Activated effector memory CD4-positive, alpha-beta T cell treated with Interleukin-2 at 50 U/mL for 16 hours (primary cell): Measurements from ENCODE around the gene PCLO.
"Not testable (repeated sequence)": the region's sequence is repeated elsewhere in the genome, so short reads cannot be mapped to it uniquely, and the experiment has no call there.

ENCODE experiments used
- DNase-seq: peaks from one replicate; pipeline ENCODE4 v3.0.0-alpha.2; 2020

PCLO gene

DNA sequence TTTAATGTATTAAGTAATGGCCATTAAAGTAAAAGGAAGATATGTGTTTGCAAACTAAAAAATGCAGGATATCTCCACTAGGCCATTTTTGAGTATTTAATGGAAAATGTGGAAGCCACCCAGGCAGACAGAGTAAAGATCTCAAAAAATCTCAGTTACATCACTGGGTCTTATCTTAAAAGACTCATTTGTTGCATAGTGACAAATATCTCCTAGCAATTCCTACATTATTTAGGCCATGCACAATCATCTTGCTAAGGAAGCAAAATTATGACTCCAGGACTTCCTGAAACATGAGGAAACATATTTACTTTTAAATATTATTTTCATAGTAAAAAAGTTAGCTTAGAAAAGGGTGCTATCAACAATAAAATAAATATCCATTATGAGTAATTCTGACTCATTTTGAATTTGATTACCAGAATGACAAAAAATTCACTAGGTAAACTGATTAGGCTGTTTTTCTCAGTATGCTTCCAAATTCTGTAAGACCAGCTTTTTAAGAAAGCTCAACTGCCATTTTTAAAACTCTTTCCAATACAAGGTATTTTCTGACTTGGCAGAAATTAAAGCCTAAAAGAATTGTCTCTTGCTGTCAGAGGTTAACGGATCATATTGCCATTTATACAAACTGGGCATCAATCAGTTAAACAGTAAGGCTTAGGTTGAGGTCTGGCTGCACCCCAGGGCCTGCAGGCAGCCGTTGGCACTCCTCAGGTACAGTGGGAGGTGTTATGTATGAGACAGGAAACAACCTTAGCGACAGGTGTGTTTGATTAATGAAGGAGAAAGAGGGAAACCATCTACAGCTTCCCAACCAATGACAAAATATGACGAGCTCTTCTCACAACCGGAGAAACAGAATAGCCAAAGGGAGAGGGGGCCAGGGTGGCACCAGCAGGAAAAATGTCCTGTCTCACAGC is 31.8 kb downstream of the PCLO start:
- no peak for DNase-seq

DNA sequence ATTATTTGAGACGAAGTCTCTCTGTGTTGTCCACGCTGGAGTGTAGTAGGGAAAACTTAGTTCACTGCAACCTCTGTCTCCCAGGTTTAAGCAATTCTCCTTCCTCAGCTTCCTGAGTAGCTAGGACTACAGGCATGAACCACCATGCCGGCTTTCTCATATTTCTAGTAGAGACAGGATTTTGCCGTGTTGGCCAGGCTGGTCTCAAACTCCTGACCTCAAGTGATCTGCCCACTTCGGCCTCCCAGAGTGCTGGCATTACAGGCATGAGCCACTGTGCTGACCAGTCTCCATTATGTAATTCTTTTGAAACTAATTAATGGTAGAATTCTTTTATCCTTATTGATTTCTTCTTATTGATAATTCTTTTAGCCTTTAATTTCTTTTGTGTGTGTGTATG is 32.5 kb downstream of the PCLO start:
- no peak for DNase-seq

- no peak for DNase-seq
Measured at GRCh38 chr7:83119494-83119893, 43.2 kb downstream of the PCLO start.

DNA sequence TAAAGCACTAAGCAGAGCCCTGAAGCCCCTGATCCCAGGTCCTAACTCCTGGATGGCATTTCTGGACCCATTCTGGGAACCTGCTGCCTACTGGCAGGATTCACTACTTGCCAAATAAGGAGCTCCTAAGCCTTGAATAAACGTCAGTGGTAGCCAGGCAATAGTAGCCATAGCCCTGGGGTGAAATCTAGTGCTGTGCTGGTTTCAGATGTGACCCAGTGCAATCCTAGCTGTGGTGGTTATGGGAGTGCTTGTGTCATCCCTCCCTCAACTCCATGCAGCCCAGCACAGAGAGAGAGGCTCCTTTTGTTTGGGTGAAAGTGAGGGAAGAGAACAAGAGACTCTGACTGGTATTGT is 43.7 kb downstream of the PCLO start:
- no peak for DNase-seq

DNA sequence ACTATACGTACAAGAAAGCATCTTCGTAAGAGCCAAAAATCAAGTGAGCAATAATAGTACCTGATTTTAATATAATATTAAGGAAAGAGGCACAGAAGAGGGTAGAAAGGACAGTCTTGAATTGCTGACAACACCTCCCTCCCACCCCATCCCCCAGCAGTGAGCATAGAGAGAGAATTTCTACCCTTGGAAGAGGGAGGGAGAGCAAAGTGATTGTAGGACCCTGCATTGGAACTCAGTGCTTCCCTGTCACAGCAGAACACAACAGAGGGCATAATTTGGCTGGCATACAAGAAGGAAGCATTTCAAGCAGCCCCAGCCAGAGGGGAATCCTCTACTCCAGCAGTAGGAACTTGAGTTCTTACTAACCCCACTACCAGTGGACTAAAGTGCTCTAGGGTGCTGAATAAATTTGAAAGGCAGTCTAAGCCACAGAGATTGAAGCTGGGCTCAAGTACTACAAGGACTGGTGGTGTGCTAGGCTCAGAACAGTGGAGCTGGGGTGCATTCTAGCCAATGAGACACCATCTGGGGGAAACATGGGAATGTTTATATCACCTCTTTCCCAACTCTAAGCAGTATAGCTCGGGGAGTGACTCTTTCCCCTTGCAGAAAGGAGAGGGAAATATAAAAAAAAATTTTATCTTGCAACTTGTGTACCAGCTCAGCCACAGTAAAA is 44.2 kb downstream of the PCLO start:
- no peak for DNase-seq

GRCh38 chr7:83117466-83117865 is 45.2 kb downstream of the PCLO start:
- no peak for DNase-seq

DNA sequence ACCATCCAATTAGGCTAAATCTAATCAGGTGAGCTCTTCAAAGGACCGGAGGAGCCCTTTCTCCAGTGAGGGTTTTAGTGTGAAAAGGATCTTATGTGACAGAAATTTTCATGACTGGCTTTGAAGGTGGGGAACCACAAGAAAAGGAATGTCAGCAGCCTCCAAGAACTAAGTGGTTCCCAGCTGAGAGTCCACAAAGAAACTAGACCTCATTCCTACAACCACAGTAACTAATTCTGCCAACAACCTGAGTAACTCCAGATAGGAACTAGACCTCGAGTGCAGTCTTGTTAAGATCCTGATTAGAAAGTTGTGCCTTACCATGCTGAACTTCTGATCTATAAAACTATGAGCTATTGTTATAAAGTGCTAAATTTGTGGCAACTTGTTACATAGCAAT is 51.3 kb downstream of the PCLO start:
- DNase-seq = no peak

DNA sequence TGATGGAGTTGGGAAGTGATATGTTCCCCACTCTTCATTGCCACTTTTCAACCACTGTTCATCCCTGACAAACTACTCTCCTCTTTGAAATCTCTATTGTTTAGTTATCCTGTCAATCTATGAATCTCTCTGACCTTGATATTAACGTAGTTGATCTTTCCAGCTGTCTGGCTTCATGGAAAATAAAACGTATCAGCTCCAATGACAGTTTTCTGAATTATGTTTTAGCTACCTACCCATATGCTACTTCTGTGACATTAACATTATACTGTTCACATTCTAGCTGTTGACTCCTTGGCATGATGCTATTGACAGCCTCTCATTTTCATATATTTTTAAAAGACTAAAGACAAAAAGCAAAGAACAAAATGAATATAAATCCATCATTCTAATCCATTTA is 53.3 kb downstream of the PCLO start:
- DNase-seq = no peak

- DNase-seq = no peak
Measured at GRCh38 chr7:83105948-83106347, 56.7 kb downstream of the PCLO start.

DNA sequence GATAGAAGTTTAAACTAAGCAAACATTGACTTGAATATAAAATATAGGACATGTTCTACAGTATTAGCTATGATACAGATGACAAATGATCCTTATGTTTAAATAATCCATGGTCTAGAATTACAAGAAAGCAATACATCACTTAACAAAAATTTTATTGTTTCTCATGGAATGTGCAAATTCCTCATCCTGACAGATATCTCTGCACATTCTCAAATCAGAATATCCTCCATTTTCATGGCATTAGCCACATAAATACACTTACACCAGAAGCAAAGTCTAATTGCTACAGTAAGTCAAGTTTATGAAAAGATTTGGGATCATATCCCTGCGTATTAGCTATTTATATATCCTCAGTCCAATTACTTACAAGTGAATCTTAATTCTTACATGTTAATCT is 57.6 kb downstream of the PCLO start:
- no peak for DNase-seq

- no peak for DNase-seq
Measured at GRCh38 chr7:83101530-83101929, 61.2 kb downstream of the PCLO start.

GRCh38 chr7:83096065-83096580 is 66.6 kb downstream of the PCLO start:
- no peak for DNase-seq

- DNase-seq = no peak
Measured at GRCh38 chr7:83085299-83085698, 77.4 kb downstream of the PCLO start.

DNA sequence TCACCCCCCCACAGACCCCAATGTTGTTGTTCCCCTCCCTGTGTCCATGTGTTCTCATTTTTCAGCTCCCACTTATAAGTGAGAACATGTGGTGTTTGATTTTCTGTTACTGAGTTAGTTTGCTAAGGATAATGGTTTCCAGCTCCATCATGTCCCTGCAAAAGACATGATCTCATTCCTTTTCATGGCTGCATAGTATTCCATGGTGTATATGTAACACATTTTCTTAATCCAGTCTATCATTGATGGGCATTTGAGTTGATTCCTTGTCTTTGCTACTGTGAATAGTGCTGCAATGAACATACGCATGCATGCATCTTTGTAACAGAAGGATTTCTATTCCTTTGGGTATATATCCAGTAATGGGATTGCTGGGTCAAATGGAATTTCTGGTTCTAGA is 82.8 kb downstream of the PCLO start:
- not testable (repeated sequence) for DNase-seq

- DNase-seq = no peak
Measured at GRCh38 chr7:83077328-83077727, 85.4 kb downstream of the PCLO start.

GRCh38 chr7:83072576-83073517 is 89.8 kb downstream of the PCLO start:
- no peak for DNase-seq

DNA sequence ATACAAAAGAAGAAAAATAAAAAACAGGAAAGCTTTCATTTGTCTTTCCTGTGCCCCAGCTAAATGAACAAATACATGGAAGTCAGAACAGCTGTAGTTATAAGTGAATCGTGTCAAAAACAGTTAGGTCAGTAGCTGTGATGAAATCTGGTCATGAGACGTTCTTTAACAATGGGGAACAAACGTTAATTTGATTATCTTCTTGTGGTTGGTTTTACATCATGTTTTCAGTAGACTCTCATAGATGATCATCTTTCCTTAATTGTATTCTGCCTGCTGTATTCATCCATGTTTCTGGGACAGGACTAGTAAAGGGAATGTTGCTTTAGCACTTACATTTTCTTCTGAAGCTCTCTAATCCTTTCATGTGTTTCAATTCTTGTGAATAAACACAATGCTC is 97.0 kb downstream of the PCLO start:
- DNase-seq = no peak

DNA sequence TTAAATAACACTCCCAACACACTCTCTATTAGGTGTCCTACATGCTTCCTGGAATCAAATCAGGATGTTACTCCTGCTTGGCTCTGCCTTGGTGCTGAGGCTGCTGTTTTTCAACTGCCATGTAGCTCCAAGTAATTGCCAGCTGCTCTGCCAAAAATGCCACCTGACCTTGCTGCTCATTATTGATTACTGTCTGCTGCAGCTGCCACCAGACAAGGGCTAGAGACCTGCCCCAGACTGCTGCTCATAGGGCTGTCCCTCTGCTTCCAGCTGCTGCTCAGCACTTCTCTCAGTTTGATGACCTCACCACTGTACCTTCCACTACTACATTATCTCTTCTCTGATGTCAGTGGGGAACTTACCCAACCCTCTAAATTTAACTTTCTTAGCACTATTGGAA is 102.5 kb downstream of the PCLO start:
- DNase-seq = no peak

- no peak for DNase-seq
Measured at GRCh38 chr7:83058667-83059066, 104.0 kb downstream of the PCLO start.

DNA sequence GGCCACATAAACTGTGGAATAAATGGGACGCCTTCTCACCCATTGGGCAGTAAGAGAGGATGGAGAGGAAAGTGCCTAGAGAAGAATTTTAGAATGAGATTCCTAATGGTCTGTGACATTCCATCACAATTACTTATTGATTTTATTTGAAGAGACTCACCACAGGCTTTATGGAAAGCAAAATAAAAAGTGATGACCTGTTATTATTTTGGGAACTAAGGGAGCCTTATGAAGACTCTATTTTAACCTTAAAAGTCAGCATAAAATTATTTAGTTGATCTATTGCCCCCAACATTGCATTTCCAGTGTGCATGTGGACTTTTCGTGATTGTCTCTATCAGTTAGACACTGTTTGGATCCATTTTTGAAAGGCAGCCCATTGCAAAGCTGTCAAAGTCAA is 107.5 kb downstream of the PCLO start:
- DNase-seq = no peak

DNA sequence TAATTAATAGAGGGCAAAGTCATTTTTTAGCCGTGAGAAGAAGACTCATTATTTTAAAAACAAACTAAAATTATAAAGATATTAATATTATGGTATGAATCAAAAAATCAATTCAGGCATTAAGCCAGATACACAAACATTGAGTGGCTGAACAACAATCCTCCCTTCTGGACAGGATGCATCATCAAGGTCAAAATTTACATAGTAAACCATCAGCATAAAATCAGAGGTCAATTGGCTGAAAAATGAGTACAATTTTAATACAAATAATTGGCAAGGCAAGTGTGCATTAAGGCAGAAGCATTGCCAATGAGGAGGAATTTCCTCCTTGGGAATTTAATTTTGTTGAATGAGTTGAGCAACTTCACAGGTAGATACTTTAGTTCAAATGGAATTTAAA is 108.2 kb downstream of the PCLO start:
- DNase-seq = no peak

DNA sequence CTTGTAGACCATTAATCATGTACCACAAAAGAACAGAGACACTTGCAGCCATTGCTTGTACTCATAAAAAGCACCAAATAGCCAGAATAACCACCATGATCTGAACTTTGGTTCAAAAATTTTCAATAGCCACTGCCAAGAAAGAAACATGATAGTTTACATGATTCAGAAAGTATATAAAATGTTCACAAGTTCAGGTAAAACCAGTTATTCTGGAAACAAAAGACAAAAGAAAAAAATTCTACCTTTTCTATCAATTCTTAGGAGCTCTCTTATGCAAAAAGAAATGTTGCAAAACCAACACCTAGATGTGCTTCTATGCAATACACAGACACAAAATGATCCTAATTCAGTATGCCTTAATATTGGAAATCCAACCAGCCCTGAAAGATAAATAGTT is 108.7 kb downstream of the PCLO start:
- no peak for DNase-seq

GRCh38 chr7:83040484-83040883 is 122.2 kb downstream of the PCLO start:
- no peak for DNase-seq
